H9 (cell line): ENCODE measurements around the gene AFG1L. TPM values are rescaled to one million over a fixed set of nuclear protein-coding genes. Genes with fewer than 3 reads are reported as not detected.

ENCODE experiments used
- DNase-seq: peaks from one replicate; pipeline ENCODE4 v3.0.0-alpha.2; 2017
- H2AFZ ChIP-seq: one replicate; pipeline ENCODE4 v1.6.1; 2013; ENCODE audit warnings: mild to moderate bottlenecking, low read length, control low read depth, moderate library complexity
- H2AK5ac ChIP-seq: 2 replicates; pipeline ENCODE4 v1.6.1; 2013; ENCODE audit warnings: low read length, control low read depth, mixed read lengths; ENCODE audit not compliant: insufficient read length
- H2BK120ac ChIP-seq: one replicate; pipeline ENCODE4 v1.6.1; 2013; ENCODE audit warnings: low read depth, mild to moderate bottlenecking, low read length, control low read depth, inconsistent platforms; ENCODE audit not compliant: poor library complexity, severe bottlenecking
- H2BK12ac ChIP-seq: 2 replicates; pipeline ENCODE4 v1.6.1; 2013; ENCODE audit warnings: low read length, control low read depth, mixed read lengths, low read depth; ENCODE audit not compliant: insufficient read length
- H2BK15ac ChIP-seq: 2 replicates; pipeline ENCODE4 v1.6.1; 2013; ENCODE audit warnings: low read depth, low read length, control low read depth
- H2BK20ac ChIP-seq: one replicate; pipeline ENCODE4 v1.6.1; 2013; ENCODE audit warnings: low read depth, mild to moderate bottlenecking, low read length, control low read depth, inconsistent platforms; ENCODE audit not compliant: poor library complexity, severe bottlenecking
- H2BK5ac ChIP-seq: 2 replicates; pipeline ENCODE4 v1.6.1; 2013; ENCODE audit warnings: low read length, control low read depth, mixed read lengths; ENCODE audit not compliant: insufficient read length
- H3K14ac ChIP-seq: 2 replicates; pipeline ENCODE4 v1.6.1; 2013; ENCODE audit warnings: low read length, control low read depth; ENCODE audit not compliant: insufficient read depth
- H3K18ac ChIP-seq: 2 replicates; pipeline ENCODE4 v1.6.1; 2013; ENCODE audit warnings: low read depth, mild to moderate bottlenecking, mixed read lengths, low read length, control low read depth; ENCODE audit not compliant: insufficient read length
- H3K23ac ChIP-seq: 2 replicates; pipeline ENCODE4 v1.6.1; 2013; ENCODE audit warnings: low read length, control low read depth, mixed read lengths, low read depth; ENCODE audit not compliant: insufficient read length
- H3K23me2 ChIP-seq: 2 replicates; pipeline ENCODE4 v1.6.1; 2013; ENCODE audit warnings: low read depth, mild to moderate bottlenecking, mixed read lengths, low read length, control low read depth; ENCODE audit not compliant: insufficient read length, poor library complexity, severe bottlenecking
- H3K27ac ChIP-seq: 2 replicates; pipeline ENCODE4 v1.5.1; 2013; ENCODE audit warnings: low read length, control low read depth, mixed read lengths, low read depth; ENCODE audit not compliant: insufficient read length
- H3K27me3 ChIP-seq: 2 replicates; pipeline ENCODE4 v1.6.1; 2013; ENCODE audit warnings: low read length, control low read depth, inconsistent platforms; ENCODE audit not compliant: insufficient read depth
- H3K4ac ChIP-seq: 2 replicates; pipeline ENCODE4 v1.6.1; 2013; ENCODE audit warnings: low read depth, mild to moderate bottlenecking, control low read depth, inconsistent platforms, low read length, moderate library complexity
- H3K4me1 ChIP-seq: 2 replicates; pipeline ENCODE4 v1.6.1; 2013; ENCODE audit warnings: low read length, control low read depth, inconsistent platforms; ENCODE audit not compliant: insufficient read depth
- H3K4me2 ChIP-seq: 2 replicates; pipeline ENCODE4 v1.6.1; 2013; ENCODE audit warnings: low read length, control low read depth, mixed read lengths; ENCODE audit not compliant: insufficient read length, insufficient read depth
- H3K56ac ChIP-seq: 2 replicates; pipeline ENCODE4 v1.6.1; 2013; ENCODE audit warnings: low read depth, mild to moderate bottlenecking, mixed read lengths, low read length, control low read depth; ENCODE audit not compliant: insufficient read length
- H3K79me1 ChIP-seq: 2 replicates; pipeline ENCODE4 v1.6.1; 2013; ENCODE audit warnings: low read depth, mild to moderate bottlenecking, moderate library complexity, low read length, control low read depth, inconsistent platforms; ENCODE audit not compliant: insufficient read depth, poor library complexity, severe bottlenecking
- H3K79me2 ChIP-seq: 2 replicates; pipeline ENCODE4 v1.6.1; 2013; ENCODE audit warnings: low read length, control low read depth, inconsistent platforms; ENCODE audit not compliant: insufficient read depth
- H3K9ac ChIP-seq: 2 replicates; pipeline ENCODE4 v1.6.1; 2013; ENCODE audit warnings: low read length, control low read depth, mixed read lengths; ENCODE audit not compliant: insufficient read length; ENCODE audit errors: extremely low read depth
- H3K9me3 ChIP-seq: one replicate; pipeline ENCODE4 v1.6.1; 2013; ENCODE audit warnings: low read depth, low read length, inconsistent platforms; ENCODE audit not compliant: control insufficient read depth
- H3T11ph ChIP-seq: one replicate; pipeline ENCODE4 v1.6.1; 2013; ENCODE audit warnings: mild to moderate bottlenecking, low read length, control low read depth, inconsistent platforms
- H4K20me1 ChIP-seq: one replicate; pipeline ENCODE4 v1.6.1; 2013; ENCODE audit not compliant: control insufficient read depth, insufficient read length, insufficient read depth
- H4K5ac ChIP-seq: 2 replicates; pipeline ENCODE4 v1.6.1; 2013; ENCODE audit warnings: low read depth, mild to moderate bottlenecking, mixed read lengths, low read length, control low read depth; ENCODE audit not compliant: insufficient read length
- H4K8ac ChIP-seq: replicated peaks from 2 replicates; pipeline ENCODE4 v1.6.1; 2013; ENCODE audit warnings: low read length, control low read depth, mixed read lengths, low read depth; ENCODE audit not compliant: insufficient read length
- H4K91ac ChIP-seq: 2 replicates; pipeline ENCODE4 v1.6.1; 2013; ENCODE audit warnings: low read depth, mild to moderate bottlenecking, moderate library complexity, mixed read lengths, low read length, control low read depth; ENCODE audit not compliant: insufficient read length
- H3K27ac Mint-ChIP-seq, 3 experiments: 2 replicates in 2 of 3; 3 replicates in 1 of 3; pipeline ENCODE4 v1.8.0; 2020 to 2021; ENCODE audit warnings: mixed read lengths in 3 of 3, mild to moderate bottlenecking in 1 of 3, moderate library complexity in 1 of 3
- H3K27me3 Mint-ChIP-seq: 2 replicates; pipeline ENCODE4 v1.8.0; 2021; ENCODE audit warnings: low read depth, mild to moderate bottlenecking, moderate library complexity, mixed read lengths
- H3K36me3 Mint-ChIP-seq, 3 experiments: 2 replicates in 2 of 3; 3 replicates in 1 of 3; pipeline ENCODE4 v1.8.0; 2020 to 2021; ENCODE audit warnings: low read depth in 3 of 3, mixed read lengths in 3 of 3; ENCODE audit not compliant: insufficient read depth in 1 of 3
- H3K4me1 Mint-ChIP-seq, 2 experiments: 2 replicates each; pipeline ENCODE4 v1.8.0; 2020; ENCODE audit warnings: mixed read lengths in 2 of 2
- H3K4me3 Mint-ChIP-seq, 2 experiments: 2 replicates in 1 of 2; 3 replicates in 1 of 2; pipeline ENCODE4 v1.8.0; 2020 to 2021; ENCODE audit warnings: mild to moderate bottlenecking in 2 of 2, mixed read lengths in 2 of 2, moderate library complexity in 1 of 2
- H3K9me3 Mint-ChIP-seq, 2 experiments: 2 replicates in 1 of 2; 3 replicates in 1 of 2; pipeline ENCODE4 v1.8.0; 2020; ENCODE audit warnings: mild to moderate bottlenecking in 2 of 2, mixed read lengths in 2 of 2, moderate library complexity in 1 of 2
- CTCF ChIP-seq: fragments of 200-600 bp; sonication (generic); conservative IDR thresholded peaks from 3 replicates; pipeline ENCODE4 v1.8.0; 2021; ENCODE audit warnings: antibody characterized with exemption, mild to moderate bottlenecking
- WGBS: extraction: QIAGEN DNeasy Blood & Tissue Kit; methylation state at CpG from one replicate; pipeline ENCODE4 v1.1.7; 2013; ENCODE audit warnings: missing lambda C conversion rate, low lambda C conversion rate, mixed read lengths; ENCODE audit not compliant: insufficient read length; ENCODE audit errors: extremely low coverage; 5-methylcytosine and 5-hydroxymethylcytosine counted together
- total RNA-seq: library from RNA; stranded (reverse); gene quantifications from 2 replicates; pipeline ENCODE4 v1.2.1, GENCODE V29; 2021

The AFG1L gene
- total RNA-seq, 1 experiment from 2014 or later = 4.7 TPM

DNA sequence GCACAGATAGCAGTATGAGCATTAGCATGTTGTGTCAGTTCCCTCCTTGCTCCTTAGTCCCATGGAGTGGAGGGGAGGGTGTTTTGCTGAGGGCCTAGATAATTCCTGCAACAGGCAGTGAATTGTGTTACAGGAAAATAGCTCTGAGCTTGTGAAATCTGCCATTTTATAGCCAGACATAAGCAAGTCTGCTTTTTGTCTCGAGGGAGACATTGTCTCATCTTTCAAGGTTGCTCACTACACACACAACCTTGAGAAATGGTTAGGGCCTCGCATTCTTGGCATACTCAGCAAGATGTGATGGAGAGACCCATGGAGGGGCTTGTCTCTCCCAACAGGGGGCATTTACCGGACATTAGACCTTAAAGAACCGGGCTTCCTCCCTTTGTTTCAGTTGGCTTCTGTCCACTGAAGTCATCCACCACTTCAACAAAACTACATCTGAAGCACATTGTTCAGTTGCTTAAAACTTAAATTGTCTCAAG lies 157.9 kb downstream of the AFG1L start:
- H3K27me3 Mint-ChIP-seq = no peaks in the 10 kb centered on the region
- no peak overlapping the region for H4K5ac ChIP-seq
- no peak overlapping the region for H3T11ph ChIP-seq
- H3K9ac ChIP-seq = no peak overlapping the region
- H3K36me3 Mint-ChIP-seq = no peaks in the 10 kb centered on the region; a peak in 1 of 7 replicates
- H2BK20ac ChIP-seq = no peak overlapping the region
- no peak overlapping the region for H2BK15ac ChIP-seq
- no peak overlapping the region for H4K91ac ChIP-seq
- no peak overlapping the region for H3K14ac ChIP-seq
- no peak overlapping the region for H3K4me3 Mint-ChIP-seq
- H4K20me1 ChIP-seq = no peaks in the 10 kb centered on the region
- no peaks in the 10 kb centered on the region for H3K9me3 ChIP-seq
- H3K27ac ChIP-seq = no peak overlapping the region
- no peak overlapping the region for H4K8ac ChIP-seq
- no peaks in the 10 kb centered on the region for H3K79me2 ChIP-seq
- H3K4me2 ChIP-seq = no peak overlapping the region
- H3K9me3 Mint-ChIP-seq = no peaks in the 10 kb centered on the region
- no peak overlapping the region for H2AK5ac ChIP-seq
- H3K23ac ChIP-seq = no peak overlapping the region
- no peaks in the 10 kb centered on the region for H3K27me3 ChIP-seq
- no peaks in the 10 kb centered on the region for H3K23me2 ChIP-seq
- no peak overlapping the region for H3K18ac ChIP-seq
- no peak for TF ChIP-seq CTCF
- no peak overlapping the region for H2BK5ac ChIP-seq
- DNase-seq = peak; percentile 31
- H3K4me1 Mint-ChIP-seq = peaks cover 11 to 13% of the 10 kb centered on the region in 2 experiments
- peaks cover 4% of the 10 kb centered on the region; the same call in 1 of the 2 replicates for H3K4me1 ChIP-seq
- H2BK120ac ChIP-seq = no peak overlapping the region
- no peak overlapping the region for H3K56ac ChIP-seq
- H2BK12ac ChIP-seq = no peak overlapping the region
- no peaks in the 10 kb centered on the region for H3K79me1 ChIP-seq
- no peak overlapping the region for H3K4ac ChIP-seq
- peak overlapping the region in 2 of 3 experiments; percentile 34 to 71; a peak in 3 of 7 replicates for H3K27ac Mint-ChIP-seq
- H2AFZ ChIP-seq = no peak overlapping the region
- WGBS = no CpG with 5 or more reads among the region's 4 CpGs
